GM19452 (cell line): ENCODE data around the gene ASPM.
"Not testable (repeated sequence)": the region's sequence is repeated elsewhere in the genome, so short reads cannot be mapped to it uniquely, and the experiment has no call there.

Experiments used
- ATAC-seq: cut with Tn5 transposase; IDR thresholded peaks from one replicate; pipeline ENCODE4 v1.9.1; 2021; ENCODE audit not compliant: unreplicated experiment

The ASPM gene

GRCh38 chr1:197144570-197145325, 1.7 kb downstream of the ASPM start:
- ATAC-seq: no peak

DNA sequence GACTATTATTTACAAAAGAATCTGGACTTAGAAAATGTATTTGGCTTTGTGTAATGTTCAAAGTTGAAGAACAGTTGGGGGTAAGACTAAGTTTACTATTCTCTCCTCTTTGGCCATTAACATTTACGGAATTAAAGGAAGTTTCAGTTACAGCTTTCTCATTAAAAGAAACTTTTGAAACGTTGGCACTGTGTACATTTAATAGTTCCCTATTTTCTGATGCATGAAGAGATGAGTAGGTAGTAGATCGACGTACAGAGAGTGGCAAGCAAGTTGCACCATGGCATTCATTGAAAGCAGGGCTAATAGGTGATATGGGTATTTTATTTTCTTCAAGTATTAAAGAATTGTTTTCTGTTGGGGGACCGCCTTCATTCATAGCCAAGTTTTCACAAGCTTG, 3.2 kb downstream of the ASPM start:
- ATAC-seq: no peak

DNA sequence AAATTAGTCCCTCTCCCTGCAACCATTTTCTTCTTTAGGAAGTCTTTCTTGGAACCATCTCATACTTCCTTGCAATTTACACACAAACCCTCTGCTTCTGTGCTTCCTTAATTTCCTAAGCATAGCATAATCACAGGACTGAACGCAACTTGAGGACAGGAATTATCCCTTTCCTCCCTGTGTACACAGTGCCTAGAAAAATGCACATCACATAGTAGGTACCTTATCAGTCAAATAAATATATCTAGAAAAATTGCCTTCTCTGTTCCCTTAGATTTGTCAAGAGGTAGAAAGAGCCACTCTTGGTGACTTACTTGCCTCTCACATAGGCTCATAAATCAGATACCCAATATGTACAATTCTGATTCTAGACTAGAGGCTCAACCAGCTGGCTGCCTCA, 4.9 kb downstream of the ASPM start:
- no peak for ATAC-seq

DNA sequence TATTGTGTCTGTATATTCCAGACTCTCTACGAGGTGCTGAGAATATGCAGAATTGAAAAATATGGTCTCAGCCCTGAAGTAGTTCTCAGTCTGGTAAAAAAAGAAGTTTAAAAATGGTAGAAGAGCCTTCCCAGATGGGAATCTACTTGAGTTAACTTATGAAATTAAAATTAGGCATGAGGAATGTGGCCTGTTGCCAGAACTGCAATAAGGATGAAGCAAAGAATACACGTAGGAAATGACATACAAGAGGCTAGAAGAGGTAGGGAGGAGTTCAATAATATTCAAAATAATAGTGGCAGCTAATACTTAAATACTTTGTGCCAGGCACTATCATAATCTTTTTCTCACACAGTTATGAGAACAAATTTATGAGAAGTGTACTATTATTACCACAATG, 6.3 kb downstream of the ASPM start:
- no peak for ATAC-seq

DNA sequence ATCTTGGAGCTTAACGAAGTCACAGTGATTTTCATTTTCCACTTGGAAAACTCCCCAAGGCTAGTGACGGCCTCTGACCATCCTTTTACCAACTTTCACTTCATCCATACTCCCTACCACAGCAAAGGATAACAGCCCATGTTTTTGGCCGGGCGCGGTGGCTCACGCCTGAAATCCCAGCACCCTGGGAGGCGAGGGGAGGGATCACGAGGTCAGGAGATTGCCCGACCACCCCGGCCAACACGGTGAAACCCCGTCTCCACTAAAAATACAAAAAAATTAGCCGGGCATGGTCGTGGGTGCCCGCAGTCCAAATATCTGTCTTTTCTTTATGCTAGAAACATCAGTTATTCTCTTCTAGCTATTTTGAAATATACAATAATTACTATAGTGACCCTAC, 7.3 kb downstream of the ASPM start:
- ATAC-seq: no peak

DNA sequence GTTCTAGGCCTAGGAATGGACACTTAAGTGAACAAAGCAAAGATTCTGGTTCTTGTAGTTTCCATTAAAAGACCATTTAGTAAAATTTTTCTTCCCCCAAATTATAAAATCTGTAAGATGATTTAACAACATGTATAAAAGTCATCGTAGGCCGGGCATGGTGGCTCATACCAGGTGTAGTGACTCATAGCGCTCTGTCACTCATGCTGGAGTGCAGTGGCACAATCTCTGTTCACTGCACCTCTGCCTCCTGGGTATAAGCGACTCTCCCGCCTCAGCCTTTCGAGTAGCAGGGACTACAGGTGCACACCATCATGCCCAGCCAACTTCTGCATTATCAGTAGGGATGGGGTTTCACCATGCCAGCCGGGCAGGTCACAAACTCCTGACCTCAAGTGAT, 9.1 kb downstream of the ASPM start:
- no peak for ATAC-seq

DNA sequence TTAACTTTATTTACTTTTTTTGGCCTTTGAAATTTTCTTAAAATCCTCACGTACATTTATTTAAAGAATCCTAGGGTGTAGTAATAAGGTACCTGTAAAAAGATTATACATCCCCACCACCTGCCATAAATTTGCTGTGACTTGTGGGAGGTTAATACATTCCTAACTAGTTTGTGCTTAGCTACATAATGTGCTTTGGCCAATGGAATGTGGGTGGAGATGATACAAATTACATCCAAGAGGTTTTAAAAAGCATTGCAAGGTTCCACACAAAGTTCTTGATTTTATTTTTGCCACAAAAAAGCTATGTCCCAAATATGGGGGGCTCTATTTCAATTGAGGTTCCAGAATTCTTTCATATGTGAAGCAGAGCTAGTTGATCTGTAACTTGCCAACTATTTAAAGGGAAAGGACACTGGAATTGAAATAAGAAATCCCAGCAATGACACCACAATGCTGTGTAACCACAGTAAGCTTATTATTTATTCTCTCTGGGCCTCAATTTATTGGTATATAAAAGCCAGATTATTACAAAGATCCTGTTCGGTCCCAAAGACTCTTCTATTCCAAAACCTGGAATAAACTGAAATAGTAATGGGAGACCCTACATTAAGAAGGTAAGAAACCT, 15.7 kb downstream of the ASPM start:
- ATAC-seq: no peak

- ATAC-seq: no peak
Measured at GRCh38 chr1:197129698-197130097, 16.8 kb downstream of the ASPM start.

GRCh38 chr1:197127246-197127912, 19.1 kb downstream of the ASPM start:
- no peak for ATAC-seq

- ATAC-seq: no peak
Measured at GRCh38 chr1:197126691-197127090, 19.8 kb downstream of the ASPM start.

- ATAC-seq: no peak
Measured at GRCh38 chr1:197124376-197124775, 22.1 kb downstream of the ASPM start.

- ATAC-seq: no peak
Measured at GRCh38 chr1:197116156-197116555, 30.3 kb downstream of the ASPM start.

DNA sequence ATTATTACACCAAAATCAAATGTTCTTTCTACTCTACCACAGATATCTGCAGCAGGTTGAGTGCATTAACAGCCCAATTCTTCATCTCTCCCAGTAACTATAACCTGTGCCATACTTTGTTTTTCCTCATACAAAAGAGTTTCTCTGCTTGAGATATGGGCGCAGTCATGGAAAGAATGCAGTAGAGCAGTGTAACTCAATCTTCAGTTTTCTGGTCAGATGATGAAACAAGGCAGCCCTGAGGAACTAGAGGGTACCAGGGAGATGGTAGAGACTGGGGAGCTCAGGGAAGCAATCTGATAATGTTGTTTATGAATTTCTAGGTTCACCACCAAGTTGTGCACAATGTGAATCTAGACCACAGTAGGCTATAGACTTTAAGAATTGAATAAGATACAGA, 39.6 kb downstream of the ASPM start:
- no peak for ATAC-seq

GRCh38 chr1:197103300-197103699, 43.2 kb downstream of the ASPM start:
- ATAC-seq: no peak

GRCh38 chr1:197101978-197102377, 44.5 kb downstream of the ASPM start:
- ATAC-seq: no peak

DNA sequence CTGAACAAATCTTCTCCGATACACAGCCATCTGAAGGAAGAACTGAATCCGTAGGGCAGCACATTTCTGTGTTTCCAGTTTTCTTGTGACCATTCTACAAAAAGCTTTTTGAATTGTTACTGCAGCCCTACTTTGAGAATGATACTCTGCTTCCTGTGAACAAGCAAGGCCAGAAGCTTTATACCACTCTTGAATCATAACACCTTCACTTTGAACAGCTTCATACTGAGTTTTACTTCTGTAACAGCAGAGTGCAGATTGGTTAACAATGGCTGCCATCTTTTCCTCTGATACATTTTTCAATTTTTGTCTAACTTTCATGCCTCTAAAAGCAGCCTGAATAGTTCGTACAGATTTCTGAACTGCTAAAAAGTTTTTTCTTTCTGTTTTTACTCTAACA, 45.8 kb downstream of the ASPM start:
- no peak for ATAC-seq

GRCh38 chr1:197099444-197099843, 47.0 kb downstream of the ASPM start:
- no peak for ATAC-seq

GRCh38 chr1:197096971-197097370, 49.5 kb downstream of the ASPM start:
- not testable (repeated sequence) for ATAC-seq

DNA sequence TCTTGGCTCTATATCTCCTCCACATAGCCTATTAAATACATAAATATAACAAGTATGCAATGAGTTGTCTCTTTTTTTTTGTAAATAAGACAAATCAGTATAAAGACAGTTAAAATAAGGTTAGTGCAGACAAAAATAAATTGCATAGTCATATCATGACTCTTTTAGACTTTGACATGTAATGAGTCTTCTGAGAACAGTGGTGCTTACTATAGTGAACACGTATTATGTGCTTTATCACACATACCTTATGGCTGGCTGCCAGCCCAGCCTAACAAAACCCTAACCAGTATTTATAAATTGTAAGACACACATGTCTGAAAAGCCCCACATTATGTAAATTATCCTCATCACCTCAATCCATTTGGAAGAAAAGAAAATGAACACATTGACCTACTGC, 50.3 kb downstream of the ASPM start:
- no peak for ATAC-seq

GRCh38 chr1:197093226-197093885, 53.1 kb downstream of the ASPM start:
- no peak for ATAC-seq

DNA sequence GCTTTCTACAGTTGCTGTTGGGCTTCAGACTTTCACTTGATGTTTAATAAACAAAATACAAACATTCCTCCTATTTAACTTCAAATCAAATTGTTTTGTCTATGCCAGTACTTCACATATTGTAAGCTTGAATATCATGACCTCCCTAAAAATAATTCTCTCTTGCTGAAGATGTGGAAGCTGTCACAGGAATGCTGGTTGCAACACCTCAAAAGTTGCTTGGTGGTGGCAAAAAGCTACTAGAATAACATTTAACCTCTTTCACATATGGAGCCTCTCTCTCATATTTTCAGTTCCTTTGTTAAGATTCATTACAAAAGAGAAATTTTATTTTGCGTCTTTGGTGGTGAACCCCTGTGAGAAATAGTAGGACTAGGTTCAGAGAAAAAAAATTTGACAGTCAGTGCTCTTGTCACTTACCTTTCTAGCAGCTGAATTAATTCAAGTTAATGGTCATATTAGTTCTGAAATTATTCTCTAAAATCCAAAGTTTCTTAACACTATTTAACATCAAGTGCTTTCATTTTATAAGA, 53.9 kb downstream of the ASPM start:
- no peak for ATAC-seq

DNA sequence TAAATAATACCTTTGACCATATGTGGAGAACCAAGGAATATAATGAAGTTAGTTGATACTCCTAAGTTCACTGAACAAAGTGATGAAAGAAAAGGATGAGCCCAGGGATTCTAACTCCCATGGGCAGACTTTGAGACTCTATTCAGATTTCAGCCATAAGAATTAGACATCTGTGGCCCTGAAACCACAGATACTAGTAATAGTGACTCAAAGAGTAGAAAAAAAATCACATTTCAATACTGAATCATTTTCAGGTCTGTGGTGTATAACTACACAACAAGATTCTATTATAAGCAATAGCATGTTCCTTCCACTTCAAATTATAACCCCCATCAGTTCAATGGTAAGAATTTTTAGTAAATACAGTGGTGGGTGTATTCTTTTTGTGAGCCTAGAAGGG, 63.0 kb downstream of the ASPM start:
- ATAC-seq: no peak
